ENCODE results near the gene SKP1.

The SKP1 gene

DNA sequence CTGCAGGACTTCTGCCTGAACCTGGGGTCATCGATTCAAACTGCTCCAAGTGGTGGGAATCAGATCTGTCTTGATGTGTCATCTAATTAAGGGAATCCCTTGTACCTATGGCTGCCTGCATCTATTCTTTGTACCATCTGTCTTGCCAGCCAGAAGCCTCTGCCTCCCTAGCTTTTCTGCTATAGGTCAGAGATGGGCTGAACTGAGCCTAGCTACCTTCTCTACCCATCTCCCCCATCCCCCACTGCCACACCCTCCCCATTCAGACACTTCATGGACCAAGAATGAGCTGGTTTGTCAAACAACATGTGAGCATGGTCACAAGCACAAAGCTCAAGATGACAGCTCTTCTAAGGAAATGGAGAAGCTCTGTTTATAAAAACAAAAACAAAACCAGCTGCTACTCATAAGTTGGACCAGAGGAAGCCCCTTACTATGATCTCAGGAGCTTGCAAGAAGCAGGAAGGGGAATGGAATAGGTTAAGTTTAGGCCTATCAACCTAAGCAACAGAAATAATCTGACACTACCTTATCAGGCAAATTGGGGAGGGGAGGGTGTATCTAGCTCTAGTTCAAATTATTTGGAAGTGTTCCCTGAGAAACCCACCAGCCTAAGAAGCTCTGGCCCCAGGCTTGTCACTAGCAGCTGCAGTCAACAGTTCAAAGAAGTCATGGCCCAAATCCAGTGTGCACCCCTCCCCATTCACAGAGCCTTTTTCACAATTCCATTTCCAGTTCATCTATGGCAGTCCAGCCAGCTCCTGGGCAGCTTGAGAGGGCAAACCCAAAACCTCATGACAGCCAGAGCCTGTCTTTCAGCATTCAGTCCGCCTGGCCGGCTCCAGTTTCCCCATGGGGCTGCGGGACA, 29.9 kb downstream of the SKP1 start:
- H3K4me2 ChIP-seq (ENCODE audit: low read depth, low read length, poor library complexity, severe bottlenecking) = no peak overlapping the region
- no peaks in the 10 kb centered on the region for H3F3A ChIP-seq (ENCODE audit: low read depth)
- no peaks in the 10 kb centered on the region for H3K27me3 ChIP-seq (ENCODE audit: insufficient read depth, low read length, poor library complexity, severe bottlenecking)
- TF ChIP-seq EZH2phosphoT487 (IDR thresholded peaks at IDR 0.05; ENCODE audit: borderline replicate concordance) (no peak), CTCF (conservative IDR thresholded peaks at IDR 0.05; ENCODE audit: low read length) (no peak)
- H4K20me1 ChIP-seq (ENCODE audit: insufficient read depth, low read length, poor library complexity, severe bottlenecking) = peaks cover 5% of the 10 kb centered on the region
- no peaks in the 10 kb centered on the region for H3K4me1 ChIP-seq (ENCODE audit: insufficient read depth, low read length, poor library complexity, severe bottlenecking)
- H3K79me2 ChIP-seq (ENCODE audit: insufficient read depth, low read length) = no peaks in the 10 kb centered on the region
- H3K36me3 ChIP-seq (ENCODE audit: insufficient read depth, low read length) = peaks cover 38% of the 10 kb centered on the region; the same call in 1 of the 2 replicates
- no peaks in the 10 kb centered on the region for H3K9me2 ChIP-seq (replicated peaks; ENCODE audit: low read depth, low read length)
- H3K9ac ChIP-seq (ENCODE audit: low read depth, low read length, poor library complexity, severe bottlenecking) = no peak overlapping the region
- H2AFZ ChIP-seq (ENCODE audit: low read length) = no peak overlapping the region
- H3K4me3 ChIP-seq (ENCODE audit: low read length, poor library complexity, severe bottlenecking) = no peak overlapping the region
- H3K9me3 ChIP-seq (ENCODE audit: insufficient read depth, low read depth, low read length) = no peaks in the 10 kb centered on the region

- Histone ChIP-seq H3K4me1 (ENCODE audit: insufficient read depth, low read length, poor library complexity, severe bottlenecking) (no peaks in the 10 kb centered on the region), H2AFZ (ENCODE audit: low read length) (no peak overlapping the region), H3K4me3 (ENCODE audit: low read length, poor library complexity, severe bottlenecking) (no peak overlapping the region), H3K9me2 (replicated peaks; ENCODE audit: low read depth, low read length) (no peaks in the 10 kb centered on the region), H3K4me2 (ENCODE audit: low read depth, low read length, poor library complexity, severe bottlenecking) (no peak overlapping the region), H4K20me1 (ENCODE audit: insufficient read depth, low read length, poor library complexity, severe bottlenecking) (peaks cover 5% of the 10 kb centered on the region), H3K27me3 (ENCODE audit: insufficient read depth, low read length, poor library complexity, severe bottlenecking) (no peaks in the 10 kb centered on the region), H3K36me3 (ENCODE audit: insufficient read depth, low read length) (peaks cover 31% of the 10 kb centered on the region; the same call in 1 of the 2 replicates), H3F3A (ENCODE audit: low read depth) (no peaks in the 10 kb centered on the region), H3K9ac (ENCODE audit: low read depth, low read length, poor library complexity, severe bottlenecking) (no peak overlapping the region), H3K9me3 (ENCODE audit: insufficient read depth, low read depth, low read length) (no peaks in the 10 kb centered on the region), H3K79me2 (ENCODE audit: insufficient read depth, low read length) (no peaks in the 10 kb centered on the region)
- TF ChIP-seq EZH2phosphoT487 (IDR thresholded peaks at IDR 0.05; ENCODE audit: borderline replicate concordance) = no peak
- TF ChIP-seq CTCF (conservative IDR thresholded peaks at IDR 0.05; ENCODE audit: low read length) = peak; percentile 67
Observed at GRCh38 chr5:134145779-134146581, 30.8 kb downstream of the SKP1 start.

GRCh38 chr5:134145041-134145757, 31.6 kb downstream of the SKP1 start:
- peaks cover 24% of the 10 kb centered on the region; the same call in 1 of the 2 replicates for H3K36me3 ChIP-seq (ENCODE audit: insufficient read depth, low read length)
- no peaks in the 10 kb centered on the region for H3K9me2 ChIP-seq (replicated peaks; ENCODE audit: low read depth, low read length)
- H3K9me3 ChIP-seq (ENCODE audit: insufficient read depth, low read depth, low read length) = no peaks in the 10 kb centered on the region
- no peak overlapping the region for H3K4me2 ChIP-seq (ENCODE audit: low read depth, low read length, poor library complexity, severe bottlenecking)
- peaks cover 6% of the 10 kb centered on the region for H3K4me1 ChIP-seq (ENCODE audit: insufficient read depth, low read length, poor library complexity, severe bottlenecking)
- TF ChIP-seq CTCF (conservative IDR thresholded peaks at IDR 0.05; ENCODE audit: low read length) (no peak), EZH2phosphoT487 (IDR thresholded peaks at IDR 0.05; ENCODE audit: borderline replicate concordance) (no peak)
- no peaks in the 10 kb centered on the region for H3F3A ChIP-seq (ENCODE audit: low read depth)
- no peak overlapping the region for H2AFZ ChIP-seq (ENCODE audit: low read length)
- H3K9ac ChIP-seq (ENCODE audit: low read depth, low read length, poor library complexity, severe bottlenecking) = no peak overlapping the region
- H3K27me3 ChIP-seq (ENCODE audit: insufficient read depth, low read length, poor library complexity, severe bottlenecking) = no peaks in the 10 kb centered on the region
- H4K20me1 ChIP-seq (ENCODE audit: insufficient read depth, low read length, poor library complexity, severe bottlenecking) = peaks cover 5% of the 10 kb centered on the region
- no peak overlapping the region for H3K4me3 ChIP-seq (ENCODE audit: low read length, poor library complexity, severe bottlenecking)
- no peaks in the 10 kb centered on the region for H3K79me2 ChIP-seq (ENCODE audit: insufficient read depth, low read length)

All from Loucy (cell line).